Ecto neural progenitor cell (in vitro differentiated cells): Measurements from ENCODE around the gene CLSTN2.

Experiments
- DNase-seq: peaks from one replicate; pipeline ENCODE4 v3.0.0-alpha.2; 2018; ENCODE audit warnings: low spot score

The CLSTN2 gene

GRCh38 chr3:140546649-140547048, 611.7 kb downstream of the CLSTN2 start:
- no peak for DNase-seq

GRCh38 chr3:140552403-140552802, 617.4 kb downstream of the CLSTN2 start:
- no peak for DNase-seq

- DNase-seq = no peak
Observed at GRCh38 chr3:140552898-140553297, 617.9 kb downstream of the CLSTN2 start.

DNA sequence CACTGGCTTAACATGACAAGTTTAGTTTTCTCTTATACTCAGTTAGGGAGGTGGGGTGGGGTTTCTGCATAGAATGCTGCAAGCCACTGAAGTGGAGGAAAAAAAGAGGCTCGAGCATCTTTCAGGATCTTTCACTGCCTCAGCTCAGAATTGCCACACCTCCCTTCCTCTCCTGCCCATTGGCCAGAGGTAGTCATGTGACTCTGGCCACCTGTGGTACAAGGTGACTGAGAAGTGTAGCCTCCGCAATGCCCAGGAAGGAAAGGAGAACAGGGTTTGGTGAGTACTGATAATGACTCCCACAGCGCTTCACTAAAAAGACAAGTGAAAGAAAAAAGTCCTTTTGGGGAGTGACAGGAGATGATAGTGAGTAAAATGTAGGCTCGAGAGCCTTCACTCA, 618.6 kb downstream of the CLSTN2 start:
- DNase-seq = no peak

GRCh38 chr3:140555666-140556065, 620.7 kb downstream of the CLSTN2 start:
- DNase-seq = no peak

GRCh38 chr3:140557476-140557875, 622.5 kb downstream of the CLSTN2 start:
- no peak for DNase-seq

DNA sequence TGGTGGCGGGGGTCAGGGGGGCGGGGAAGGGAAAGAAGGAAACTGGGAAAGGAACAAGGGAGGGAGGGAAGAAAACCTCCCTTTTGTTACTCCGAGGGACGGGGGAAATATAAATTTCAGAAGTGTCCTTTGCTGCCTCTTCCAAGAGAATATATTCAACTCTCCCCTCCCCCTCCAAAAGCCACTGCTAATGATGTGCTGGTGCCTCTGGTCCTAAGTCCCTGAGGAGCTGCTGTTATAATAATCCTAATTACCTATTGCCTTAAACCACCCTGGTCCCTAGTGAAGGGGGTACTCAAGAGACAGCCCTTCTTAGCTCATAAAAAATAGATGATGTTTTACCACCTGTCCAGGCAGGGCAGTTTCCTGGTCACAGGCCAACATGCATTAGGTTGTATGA, 624.6 kb downstream of the CLSTN2 start:
- no peak for DNase-seq

DNA sequence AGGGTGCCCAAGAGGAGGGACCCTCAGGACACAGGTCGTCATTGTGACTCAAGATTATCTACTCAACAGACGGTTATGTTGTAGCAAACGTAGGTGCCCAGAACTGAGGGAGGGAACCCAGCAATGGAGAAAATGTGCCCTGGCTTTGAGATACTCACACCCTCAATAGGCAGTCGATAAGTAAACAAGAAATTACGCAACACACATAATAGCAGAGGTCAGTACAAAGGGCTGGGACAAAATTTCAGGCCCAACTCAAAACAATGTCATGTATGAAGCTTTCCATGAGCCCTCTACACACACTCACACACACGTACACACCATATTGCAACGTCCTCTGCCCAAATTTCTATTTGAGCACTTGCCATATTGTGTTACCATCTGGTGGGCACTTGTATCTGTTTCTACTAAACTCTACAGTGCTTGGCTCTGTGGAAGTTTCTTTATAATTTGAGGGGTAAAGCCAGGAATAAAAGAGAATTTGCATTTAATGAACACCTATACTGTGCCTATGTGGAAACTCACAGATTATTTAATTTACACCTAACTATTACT, 628.3 kb downstream of the CLSTN2 start:
- no peak for DNase-seq

DNA sequence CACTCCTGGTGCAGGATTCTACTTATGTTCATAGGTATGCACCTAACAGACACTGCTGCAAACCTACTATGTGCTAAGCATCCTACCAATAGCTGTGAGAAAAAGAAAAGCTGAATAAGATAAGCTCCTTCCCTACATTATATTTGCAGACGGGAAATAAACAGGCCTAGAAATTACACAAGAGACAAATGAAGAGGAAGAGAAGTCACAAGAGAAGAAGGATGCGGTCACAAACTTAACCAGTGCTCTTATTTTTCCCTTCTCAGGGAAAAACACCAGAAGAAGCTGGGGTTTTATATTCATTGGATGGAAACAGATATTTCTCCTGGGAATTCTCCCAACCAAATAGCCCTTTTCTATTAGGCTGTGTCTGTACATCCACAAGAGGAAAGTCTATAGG, 633.1 kb downstream of the CLSTN2 start:
- DNase-seq = no peak

- DNase-seq = no peak
Observed at GRCh38 chr3:140568842-140569520, 634.0 kb downstream of the CLSTN2 start.

- no peak for DNase-seq
Observed at GRCh38 chr3:140570602-140571001, 635.6 kb downstream of the CLSTN2 start.

DNA sequence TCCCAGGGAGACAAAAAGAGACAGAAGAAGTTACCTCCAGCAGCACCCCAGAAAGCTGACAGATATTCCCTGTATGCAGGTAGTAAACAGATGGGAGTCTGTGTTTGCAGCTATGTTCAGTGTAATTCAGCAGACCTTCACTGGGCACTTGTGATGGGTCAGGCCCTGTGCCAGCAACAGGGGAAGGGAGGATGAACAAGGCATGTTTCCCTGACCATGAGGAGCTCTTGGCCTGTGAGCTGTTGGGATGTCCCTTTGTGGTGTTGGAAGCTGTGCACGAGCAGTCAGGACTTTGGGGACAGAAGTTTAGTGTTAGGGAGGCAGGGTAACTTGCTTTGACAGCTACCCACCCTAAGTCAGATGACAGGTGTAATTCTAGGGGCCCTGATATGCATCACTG, 636.9 kb downstream of the CLSTN2 start:
- DNase-seq = no peak

DNA sequence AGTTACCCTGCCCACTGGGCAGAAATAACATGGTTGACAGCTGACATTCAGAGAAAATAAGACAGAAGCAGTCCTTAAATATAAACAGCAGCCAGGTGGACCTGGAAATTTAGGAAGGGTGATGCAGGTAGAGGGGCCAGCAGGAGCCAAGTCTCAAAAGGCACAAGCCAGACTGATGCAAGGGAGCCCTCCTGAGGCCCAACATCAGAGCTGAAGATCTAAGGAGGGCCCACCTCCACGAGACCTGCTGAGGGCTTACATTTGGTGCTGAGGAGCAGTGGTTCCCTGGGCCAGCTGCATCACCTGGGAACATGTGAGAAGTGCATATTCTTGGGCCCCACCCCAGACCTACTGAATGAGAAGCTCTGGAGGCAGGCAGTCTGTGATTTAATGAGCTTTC, 637.3 kb downstream of the CLSTN2 start:
- DNase-seq = no peak

GRCh38 chr3:140573011-140573410, 638.0 kb downstream of the CLSTN2 start:
- no peak for DNase-seq

DNA sequence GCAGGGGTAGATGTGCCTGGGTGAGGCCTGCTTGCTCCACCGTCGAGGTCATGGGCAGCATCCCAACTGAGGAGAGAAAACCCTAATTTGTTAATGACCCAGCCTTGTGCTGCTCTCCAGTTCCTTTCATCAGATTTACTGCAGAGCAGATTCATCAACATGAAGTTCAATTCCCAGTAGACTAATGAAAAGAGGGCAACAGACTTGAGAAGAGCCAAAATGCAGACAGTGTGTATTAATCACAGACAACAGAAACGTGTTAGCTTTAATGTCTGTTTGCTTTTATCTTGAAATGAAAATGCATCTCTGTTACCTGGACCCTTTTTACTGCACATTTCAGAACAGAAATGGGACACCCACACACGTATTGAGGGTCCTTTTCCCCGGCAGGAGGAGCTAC, 639.4 kb downstream of the CLSTN2 start:
- DNase-seq = no peak

- no peak for DNase-seq
Observed at GRCh38 chr3:140576449-140576848, 641.5 kb downstream of the CLSTN2 start.

DNA sequence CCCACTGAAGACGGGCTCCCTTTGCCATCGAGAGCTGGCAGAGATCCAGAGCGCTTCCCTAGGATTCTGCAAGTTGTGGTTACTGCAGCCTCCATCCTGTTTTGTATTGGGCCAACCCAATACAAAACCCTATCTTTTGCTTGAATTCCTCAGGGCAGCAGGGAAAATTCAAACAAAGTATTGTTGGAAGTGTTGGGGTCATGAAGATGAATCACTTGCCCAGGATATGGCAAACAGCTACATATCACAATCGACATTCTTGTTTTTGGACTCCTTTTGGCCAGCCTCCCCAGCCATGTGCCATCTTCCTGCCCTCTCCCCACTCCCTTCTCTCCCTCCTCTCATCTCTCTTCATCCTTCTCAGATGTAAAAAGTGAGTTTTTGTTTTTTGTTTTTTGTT, 642.9 kb downstream of the CLSTN2 start:
- DNase-seq = no peak

- no peak for DNase-seq
Observed at GRCh38 chr3:140579260-140579659, 644.3 kb downstream of the CLSTN2 start.

- no peak for DNase-seq
Observed at GRCh38 chr3:140580746-140581145, 645.8 kb downstream of the CLSTN2 start.

DNA sequence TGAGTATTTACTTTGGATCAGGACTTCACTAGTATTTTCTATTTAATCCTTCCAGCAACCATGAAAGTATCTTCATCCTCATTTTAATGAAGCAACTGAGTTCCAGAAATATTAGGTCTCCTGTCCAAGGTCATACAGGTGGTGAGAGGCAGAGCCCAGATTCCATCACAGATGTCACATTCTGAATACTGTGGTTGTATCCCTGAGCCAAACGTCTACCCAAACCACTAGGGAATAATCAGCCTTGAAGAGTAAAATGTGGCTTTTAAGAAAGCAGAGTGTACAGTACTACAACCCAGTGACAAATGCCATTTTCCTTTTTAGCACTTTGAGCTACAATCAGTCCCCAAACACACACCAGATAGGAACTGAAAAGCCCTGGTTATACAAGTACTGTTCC, 649.6 kb downstream of the CLSTN2 start:
- DNase-seq = no peak

- DNase-seq = no peak
Observed at GRCh38 chr3:140585828-140586227, 650.8 kb downstream of the CLSTN2 start.

GRCh38 chr3:140586311-140586710, 651.3 kb downstream of the CLSTN2 start:
- DNase-seq = no peak

DNA sequence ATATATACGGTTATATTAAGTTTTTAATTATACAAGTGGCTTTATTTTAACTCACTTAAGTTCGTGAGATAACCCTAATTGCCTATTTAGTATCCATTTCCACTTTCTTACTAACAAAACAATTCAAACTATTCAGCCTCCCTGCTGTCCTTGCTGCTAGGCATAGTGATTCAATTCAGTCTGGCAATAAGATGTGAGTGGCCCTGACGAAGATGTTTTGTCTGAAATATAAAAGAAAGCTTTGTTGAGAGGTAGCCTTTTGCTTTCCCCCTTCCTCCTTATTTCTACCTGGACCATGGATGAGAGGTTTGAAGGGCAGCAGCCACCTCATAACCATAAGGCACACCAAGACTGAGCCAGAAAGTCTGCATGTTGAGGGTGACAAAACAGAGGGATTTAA, 653.6 kb downstream of the CLSTN2 start:
- no peak for DNase-seq

- no peak for DNase-seq
Observed at GRCh38 chr3:140593766-140594165, 658.8 kb downstream of the CLSTN2 start.
